Fibroblast of the aortic adventitia (primary cell): ENCODE data around the gene ABHD2. TPM values are rescaled to one million over a fixed set of nuclear protein-coding genes. Genes with fewer than 3 reads are reported as not detected.

Source experiments
- DNase-seq: peaks from one replicate; pipeline ENCODE4 v3.0.0-alpha.2; 2010; ENCODE audit warnings: low read depth
- H3K4me3 ChIP-seq: 2 replicates; pipeline ENCODE4 v1.5.1; 2011; ENCODE audit warnings: low read depth, mild to moderate bottlenecking, control low read depth, low read length, moderate library complexity
- total RNA-seq: library from RNA; depleted of rRNA; stranded (reverse); fragments of >200 nt; gene quantifications from 2 replicates; pipeline ENCODE4 v1.2.3, GENCODE V29; 2012; ENCODE audit warnings: low replicate concordance
- TF ChIP-seq, protein P1 (sequence below): IDR thresholded peaks from 2 replicates; pipeline ENCODE4 v1.5.1; 2011; ENCODE audit warnings: mild to moderate bottlenecking, low read length, control low read depth, inconsistent platforms; ENCODE audit not compliant: insufficient read depth

ABHD2 gene
- total RNA-seq, 1 donor = 100 TPM

DNA sequence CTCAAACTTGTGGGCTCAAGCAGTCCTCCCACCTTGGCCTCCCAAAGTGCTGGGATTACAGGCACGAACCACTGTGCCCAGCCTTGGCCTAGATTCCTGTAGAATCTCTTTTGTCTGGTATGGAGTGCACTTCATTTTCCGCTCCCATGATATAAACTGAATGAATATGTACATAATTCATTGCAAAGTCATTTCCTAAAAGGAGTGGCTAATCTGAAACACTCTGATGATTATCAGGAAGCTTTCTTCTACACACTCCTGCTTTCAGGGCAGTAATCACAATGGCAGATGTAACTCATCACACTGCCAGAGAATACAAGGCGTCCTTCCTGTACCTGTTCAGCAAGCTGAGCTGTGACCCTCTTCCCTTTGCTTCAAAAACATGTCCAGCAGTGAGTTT lies 104.5 kb downstream of the ABHD2 start:
- no peak overlapping the region for H3K4me3 ChIP-seq
- DNase-seq = peak; percentile 39
- TF ChIP-seq, protein P1, sequence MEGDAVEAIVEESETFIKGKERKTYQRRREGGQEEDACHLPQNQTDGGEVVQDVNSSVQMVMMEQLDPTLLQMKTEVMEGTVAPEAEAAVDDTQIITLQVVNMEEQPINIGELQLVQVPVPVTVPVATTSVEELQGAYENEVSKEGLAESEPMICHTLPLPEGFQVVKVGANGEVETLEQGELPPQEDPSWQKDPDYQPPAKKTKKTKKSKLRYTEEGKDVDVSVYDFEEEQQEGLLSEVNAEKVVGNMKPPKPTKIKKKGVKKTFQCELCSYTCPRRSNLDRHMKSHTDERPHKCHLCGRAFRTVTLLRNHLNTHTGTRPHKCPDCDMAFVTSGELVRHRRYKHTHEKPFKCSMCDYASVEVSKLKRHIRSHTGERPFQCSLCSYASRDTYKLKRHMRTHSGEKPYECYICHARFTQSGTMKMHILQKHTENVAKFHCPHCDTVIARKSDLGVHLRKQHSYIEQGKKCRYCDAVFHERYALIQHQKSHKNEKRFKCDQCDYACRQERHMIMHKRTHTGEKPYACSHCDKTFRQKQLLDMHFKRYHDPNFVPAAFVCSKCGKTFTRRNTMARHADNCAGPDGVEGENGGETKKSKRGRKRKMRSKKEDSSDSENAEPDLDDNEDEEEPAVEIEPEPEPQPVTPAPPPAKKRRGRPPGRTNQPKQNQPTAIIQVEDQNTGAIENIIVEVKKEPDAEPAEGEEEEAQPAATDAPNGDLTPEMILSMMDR = no peak

DNA sequence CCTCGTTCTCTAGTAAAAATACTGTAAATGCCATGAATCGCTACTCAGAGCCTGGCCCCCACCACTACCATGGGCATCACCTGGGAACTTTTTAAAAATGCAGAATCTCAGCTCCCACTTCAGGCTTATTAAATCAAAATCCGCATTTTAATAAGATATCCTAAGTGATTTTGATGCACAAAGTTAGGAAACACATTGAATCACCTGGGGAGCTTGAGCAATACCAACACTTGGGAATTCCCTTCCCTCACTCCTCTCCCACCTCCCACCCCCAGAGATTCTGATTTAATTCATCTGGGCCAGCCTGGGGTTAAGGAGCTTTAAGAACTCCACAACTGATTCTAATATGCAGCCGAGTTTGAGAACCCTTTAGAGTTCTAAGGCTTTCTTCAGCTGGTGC lies 106.4 kb downstream of the ABHD2 start:
- DNase-seq = no peak
- no peak overlapping the region for H3K4me3 ChIP-seq
- TF ChIP-seq, protein P1 = no peak

DNA sequence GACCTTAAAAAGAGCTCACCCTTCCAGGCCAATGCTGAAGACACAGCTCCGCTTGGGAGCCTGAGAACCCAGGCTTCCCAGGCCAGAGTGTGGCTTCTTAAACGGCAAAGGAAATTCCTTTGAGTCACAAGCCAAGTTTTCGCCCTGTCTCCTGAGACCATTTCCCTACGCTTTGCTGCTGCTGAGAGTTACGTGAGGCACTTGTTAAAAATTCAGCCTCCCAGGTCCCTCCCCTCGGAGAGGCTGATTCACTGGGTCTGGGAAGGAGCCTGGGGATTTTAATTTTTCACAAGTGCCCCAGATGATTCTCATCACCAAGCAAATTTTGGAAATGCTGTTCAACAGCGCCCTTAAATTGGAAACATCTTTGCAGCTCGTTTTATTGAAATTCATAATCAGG lies 107.6 kb downstream of the ABHD2 start:
- DNase-seq = peak; percentile 96
- H3K4me3 ChIP-seq = no peak overlapping the region
- TF ChIP-seq, protein P1 = no peak

DNA sequence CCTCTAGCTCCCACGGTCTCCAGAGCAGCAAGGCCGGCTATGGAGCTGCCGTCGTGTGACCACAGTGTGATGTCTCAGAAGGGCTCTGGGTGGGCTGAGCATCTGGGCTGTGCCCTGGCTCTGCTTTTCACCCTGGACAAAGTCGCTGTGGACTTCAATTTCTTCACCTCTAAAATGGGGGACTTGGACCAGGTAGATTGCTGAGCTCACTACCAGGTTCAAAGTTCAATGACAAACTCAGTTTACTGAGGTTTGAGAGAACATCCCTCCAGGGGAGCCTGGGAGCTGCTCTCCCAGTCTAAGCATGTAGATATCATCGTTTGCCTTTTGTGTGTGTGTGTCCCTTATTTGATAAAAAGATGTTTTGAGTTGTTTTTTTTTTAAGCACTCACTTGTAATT lies 108.0 kb downstream of the ABHD2 start:
- no peak overlapping the region for H3K4me3 ChIP-seq
- TF ChIP-seq, protein P1 = no peak
- DNase-seq = no peak

DNA sequence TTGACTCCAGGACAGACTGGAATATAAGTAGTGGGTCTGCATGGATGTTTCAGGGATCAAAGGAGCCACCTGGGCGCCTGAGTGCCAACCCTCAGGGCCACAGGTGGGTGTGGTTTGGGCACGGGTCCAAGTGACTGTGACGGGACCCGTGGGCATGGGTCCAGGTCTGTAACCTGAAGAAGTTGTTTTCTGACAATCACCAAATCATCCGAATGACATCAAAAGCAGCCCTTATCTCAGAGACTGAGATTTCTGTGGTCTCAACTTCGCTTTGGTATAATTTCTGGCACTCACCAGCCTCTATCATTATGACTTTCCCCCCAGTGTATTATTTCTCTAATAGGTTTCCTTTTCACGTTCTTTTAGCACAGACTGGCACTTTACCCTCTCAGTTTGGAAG lies 108.7 kb downstream of the ABHD2 start:
- TF ChIP-seq, protein P1 = no peak
- no peak overlapping the region for H3K4me3 ChIP-seq
- no peak for DNase-seq

DNA sequence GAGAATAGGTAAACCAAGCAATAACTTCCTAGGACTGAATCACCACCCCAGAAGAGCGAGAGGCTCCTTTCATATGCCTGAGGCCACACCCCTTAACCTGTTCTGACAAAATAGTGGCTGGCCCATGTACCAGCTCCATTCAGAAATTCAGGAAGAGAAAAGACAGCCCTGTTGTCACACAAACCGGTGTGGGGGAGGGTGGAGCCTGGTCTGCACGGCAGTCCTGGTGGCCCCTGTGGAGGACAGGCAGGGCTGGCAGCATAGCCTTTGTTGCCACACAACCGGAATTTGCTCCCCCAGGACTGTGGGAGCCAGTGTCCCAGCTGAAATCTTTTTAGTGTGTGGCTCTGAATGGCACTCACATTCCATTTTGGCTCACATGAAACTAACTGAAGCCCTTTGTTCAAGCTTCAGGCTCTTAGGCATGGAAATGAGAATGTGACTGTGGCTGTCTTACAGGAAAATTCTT lies 109.3 kb downstream of the ABHD2 start:
- DNase-seq = no peak
- TF ChIP-seq, protein P1 = no peak
- no peak overlapping the region for H3K4me3 ChIP-seq

DNA sequence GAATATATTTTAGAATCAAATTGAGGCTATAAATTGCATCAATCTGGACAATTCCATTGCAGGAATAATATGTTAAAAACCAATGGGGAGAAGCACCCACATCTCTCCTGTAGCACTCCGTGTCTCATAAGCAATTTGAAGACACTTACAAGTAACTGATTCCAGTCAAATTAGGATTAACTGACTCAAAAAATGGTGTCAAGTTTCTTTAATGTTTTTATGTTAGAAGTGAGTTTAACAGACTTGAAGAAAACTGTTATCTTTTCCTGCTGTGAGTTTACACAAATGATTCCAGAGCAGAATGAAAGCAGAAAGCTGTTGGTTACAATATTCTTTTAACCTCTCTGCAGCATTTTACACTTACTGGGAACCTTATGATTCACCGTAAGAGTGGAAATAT lies 109.9 kb downstream of the ABHD2 start:
- no peak for DNase-seq
- no peak overlapping the region for H3K4me3 ChIP-seq
- TF ChIP-seq, protein P1 = no peak
